LNCaP clone FGC (cell line): ENCODE measurements around the gene FHIT.

Source experiments
- DNase-seq: peaks from one replicate; pipeline ENCODE4 v3.0.0-alpha.2; 2011; ENCODE audit warnings: low read depth
- H3K4me3 ChIP-seq: 2 replicates; pipeline ENCODE4 v1.5.1; 2011; ENCODE audit warnings: mild to moderate bottlenecking, low read depth, low read length, control low read depth
- CTCF ChIP-seq: IDR thresholded peaks from 2 replicates; pipeline ENCODE4 v1.5.1; 2012; ENCODE audit warnings: mild to moderate bottlenecking; ENCODE audit not compliant: control insufficient read depth, insufficient read depth; ENCODE audit errors: extremely low read depth

The FHIT gene

GRCh38 chr3:60440869-60441268 is 810.4 kb downstream of the FHIT start:
- no peak overlapping the region for H3K4me3 ChIP-seq
- no peak for DNase-seq
- no peak for TF ChIP-seq CTCF

- no peak for TF ChIP-seq CTCF
- DNase-seq, result no peak
- no peak overlapping the region for H3K4me3 ChIP-seq
Measured at GRCh38 chr3:60435941-60436650, 815.2 kb downstream of the FHIT start.

GRCh38 chr3:60434950-60435349 is 816.3 kb downstream of the FHIT start:
- DNase-seq, result no peak
- H3K4me3 ChIP-seq, result no peak overlapping the region
- no peak for TF ChIP-seq CTCF

- no peak for DNase-seq
- H3K4me3 ChIP-seq, result no peak overlapping the region
- TF ChIP-seq CTCF, result no peak
Measured at GRCh38 chr3:60434323-60434722, 816.9 kb downstream of the FHIT start.

- no peak overlapping the region for H3K4me3 ChIP-seq
- peak; percentile 40; the same call in 1 of the 2 replicates for TF ChIP-seq CTCF
- DNase-seq, result no peak
Measured at GRCh38 chr3:60431599-60431958, 819.7 kb downstream of the FHIT start.

- no peak for DNase-seq
- H3K4me3 ChIP-seq, result no peak overlapping the region
- no peak for TF ChIP-seq CTCF
Measured at GRCh38 chr3:60430205-60430604, 821.0 kb downstream of the FHIT start.

GRCh38 chr3:60427109-60427508 is 824.1 kb downstream of the FHIT start:
- DNase-seq, result no peak
- TF ChIP-seq CTCF, result no peak
- H3K4me3 ChIP-seq, result no peak overlapping the region
